NCI-H2196 treated with DMSO at 0.1 percent for 48 hours (cell line): ENCODE data around the gene HLCS.

Source experiments
- DNase-seq: peaks from one replicate; lab custom pipeline; 2025; ENCODE audit not compliant: unreplicated experiment; lab: John Stamatoyannopoulos, UW

The HLCS gene

GRCh38 chr21:36883532-36884486 lies 82.7 kb downstream of the HLCS start:
- DNase-seq, result no peak

- DNase-seq, result no peak
These were observed 83.7 kb downstream of the HLCS start for GRCh38 chr21:36882776-36883175.

GRCh38 chr21:36881228-36881627 lies 85.2 kb downstream of the HLCS start:
- no peak for DNase-seq

- no peak for DNase-seq
These were observed 86.6 kb downstream of the HLCS start for GRCh38 chr21:36879827-36880226.

GRCh38 chr21:36877741-36878140 lies 88.7 kb downstream of the HLCS start:
- DNase-seq, result no peak

GRCh38 chr21:36874665-36875064 lies 91.8 kb downstream of the HLCS start:
- DNase-seq, result no peak

GRCh38 chr21:36873513-36873912 lies 93.0 kb downstream of the HLCS start:
- DNase-seq, result no peak

GRCh38 chr21:36867291-36867905 lies 99.1 kb downstream of the HLCS start:
- DNase-seq, result no peak

GRCh38 chr21:36866419-36866818 lies 100.0 kb downstream of the HLCS start:
- DNase-seq, result no peak

- DNase-seq, result no peak
These were observed 101.5 kb downstream of the HLCS start for GRCh38 chr21:36864974-36865373.

GRCh38 chr21:36863260-36863659 lies 103.2 kb downstream of the HLCS start:
- no peak for DNase-seq

- DNase-seq, result no peak
These were observed 104.7 kb downstream of the HLCS start for GRCh38 chr21:36861595-36862323.

- DNase-seq, result no peak
These were observed 105.5 kb downstream of the HLCS start for GRCh38 chr21:36860736-36861594.

GRCh38 chr21:36859744-36860501 lies 106.5 kb downstream of the HLCS start:
- DNase-seq, result no peak

- no peak for DNase-seq
These were observed 108.0 kb downstream of the HLCS start for GRCh38 chr21:36858320-36858957.

GRCh38 chr21:36856643-36857042 lies 109.8 kb downstream of the HLCS start:
- no peak for DNase-seq

- no peak for DNase-seq
These were observed 112.1 kb downstream of the HLCS start for GRCh38 chr21:36854391-36854790.

GRCh38 chr21:36852864-36853263 lies 113.6 kb downstream of the HLCS start:
- no peak for DNase-seq

- no peak for DNase-seq
These were observed 114.2 kb downstream of the HLCS start for GRCh38 chr21:36852293-36852692.

GRCh38 chr21:36851121-36851520 lies 115.3 kb downstream of the HLCS start:
- DNase-seq, result no peak
